Activated T-helper 1 cell treated with anti-CD3 and anti-CD28 coated beads, Interleukin-12 subunit alpha, Interleukin-12 subunit beta, Interleukin-2, Interleukin-4 antibody, amounts not matched to agents 30 ng/mL and 10 ng/mL and 1 ng/mL, durations not matched to agents 14 hours and 24 hours and 36 hours (primary cell): ENCODE measurements around the gene THSD4. TPM values are rescaled to one million over a fixed set of nuclear protein-coding genes. Genes with fewer than 3 reads are reported as not detected.

Experiments
- DNase-seq: peaks from one replicate; pipeline ENCODE4 v3.0.0; 2021; ENCODE audit warnings: low spot score
- H3K27ac Mint-ChIP-seq: one replicate; pipeline ENCODE4 v1.8.0; 2021; ENCODE audit warnings: mild to moderate bottlenecking, mixed read lengths
- H3K27me3 Mint-ChIP-seq: one replicate; pipeline ENCODE4 v1.8.0; 2022; ENCODE audit warnings: mild to moderate bottlenecking, moderate library complexity, mixed read lengths; ENCODE audit not compliant: insufficient read depth
- H3K36me3 Mint-ChIP-seq: one replicate; pipeline ENCODE4 v1.8.0; 2021; ENCODE audit warnings: low read depth, mixed read lengths
- H3K4me1 Mint-ChIP-seq: one replicate; pipeline ENCODE4 v1.8.0; 2021; ENCODE audit warnings: low read depth, mixed read lengths
- H3K4me3 Mint-ChIP-seq: one replicate; pipeline ENCODE4 v1.8.0; 2021; ENCODE audit warnings: mild to moderate bottlenecking, moderate library complexity, mixed read lengths
- H3K9me3 Mint-ChIP-seq: one replicate; pipeline ENCODE4 v1.8.0; 2021; ENCODE audit warnings: mixed read lengths
- intact Hi-C: fragments of 100-400 bp; cut with micrococcal nuclease; formaldehyde crosslinking; loops from one replicate; pipeline ENCODE4 v1.15.1; 2024
- total RNA-seq: library from RNA; stranded (reverse); gene quantifications from 2 replicates; pipeline ENCODE4 v1.2.3, GENCODE V29; 2022

The THSD4 gene
- total RNA-seq, 1 donor from 2014 or later, result not detected

GRCh38 chr15:71820127-71820526 is 704.9 kb downstream of the THSD4 start:
- no peaks in the 10 kb centered on the region for H3K36me3 Mint-ChIP-seq
- intact Hi-C loops, result no loop called here
- no peak overlapping the region for H3K4me3 Mint-ChIP-seq
- H3K9me3 Mint-ChIP-seq, result peaks cover 34% of the 10 kb centered on the region
- H3K27me3 Mint-ChIP-seq, result no peaks in the 10 kb centered on the region
- no peak overlapping the region for H3K27ac Mint-ChIP-seq
- H3K4me1 Mint-ChIP-seq, result no peaks in the 10 kb centered on the region
- no peak for DNase-seq

- Mint-ChIP-seq H3K4me1 (no peaks in the 10 kb centered on the region), H3K36me3 (peaks cover under 1% of the 10 kb centered on the region), H3K4me3 (no peak overlapping the region), H3K9me3 (peaks cover 34% of the 10 kb centered on the region), H3K27me3 (no peaks in the 10 kb centered on the region), H3K27ac (no peak overlapping the region)
- intact Hi-C loops, result no loop called here
- no peak for DNase-seq
Observed at GRCh38 chr15:71821547-71822129, 706.4 kb downstream of the THSD4 start.

- H3K36me3 Mint-ChIP-seq, result peaks cover 8% of the 10 kb centered on the region
- intact Hi-C loops, result no loop called here
- H3K9me3 Mint-ChIP-seq, result peaks cover 34% of the 10 kb centered on the region
Observed at GRCh38 chr15:71822890-71823630, 707.8 kb downstream of the THSD4 start.

GRCh38 chr15:71823801-71824200 is 708.5 kb downstream of the THSD4 start:
- DNase-seq, result no peak
- Mint-ChIP-seq H3K9me3 (peaks cover 34% of the 10 kb centered on the region), H3K4me1 (no peaks in the 10 kb centered on the region), H3K27me3 (no peaks in the 10 kb centered on the region), H3K27ac (no peak overlapping the region), H3K36me3 (peaks cover 8% of the 10 kb centered on the region), H3K4me3 (no peak overlapping the region)
- intact Hi-C loops, result no loop called here

More at GRCh38 chr15:71822890-71823630, 707.8 kb downstream of the THSD4 start:
- Mint-ChIP-seq H3K4me3 (no peak overlapping the region), H3K4me1 (no peaks in the 10 kb centered on the region), H3K27me3 (no peaks in the 10 kb centered on the region), H3K27ac (no peak overlapping the region)
- DNase-seq, result no peak

- Mint-ChIP-seq H3K36me3 (peaks cover 8% of the 10 kb centered on the region), H3K4me1 (no peaks in the 10 kb centered on the region), H3K27me3 (no peaks in the 10 kb centered on the region), H3K9me3 (peaks cover 28% of the 10 kb centered on the region), H3K4me3 (no peak overlapping the region), H3K27ac (no peak overlapping the region)
- intact Hi-C loops, result no loop called here
- DNase-seq, result no peak
Observed at GRCh38 chr15:71825021-71825730, 709.9 kb downstream of the THSD4 start.

GRCh38 chr15:71826196-71826595 is 710.9 kb downstream of the THSD4 start:
- no peaks in the 10 kb centered on the region for H3K27me3 Mint-ChIP-seq
- no peaks in the 10 kb centered on the region for H3K4me1 Mint-ChIP-seq
- H3K9me3 Mint-ChIP-seq, result peaks cover 20% of the 10 kb centered on the region
- intact Hi-C loops, result no loop called here
- no peak overlapping the region for H3K4me3 Mint-ChIP-seq
- no peak overlapping the region for H3K27ac Mint-ChIP-seq
- DNase-seq, result no peak
- peaks cover 8% of the 10 kb centered on the region for H3K36me3 Mint-ChIP-seq

GRCh38 chr15:71830981-71831380 is 715.7 kb downstream of the THSD4 start:
- H3K9me3 Mint-ChIP-seq, result no peaks in the 10 kb centered on the region

More at GRCh38 chr15:71830981-71831380, 715.7 kb downstream of the THSD4 start:
- Mint-ChIP-seq H3K4me3 (no peak overlapping the region), H3K27ac (no peak overlapping the region), H3K27me3 (no peaks in the 10 kb centered on the region), H3K36me3 (peaks cover 8% of the 10 kb centered on the region), H3K4me1 (no peaks in the 10 kb centered on the region)
- no peak for DNase-seq
- intact Hi-C loops, result no loop called here

Other genes with a start within 250 kb of the THSD4 start
- not detected in 2 replicates for gene THAP10, start 223.0 kb upstream of the THSD4 start, total RNA-seq
- gene LRRC49, start 222.6 kb upstream of the THSD4 start, total RNA-seq, result not detected in 2 replicates